CD4-positive, alpha-beta T cell treated with Interleukin-15 for 1 hour (primary cell): ENCODE data around the gene ARHGEF16.

Source experiments
- DNase-seq: peaks from one replicate; pipeline ENCODE4 v3.0.0-alpha.2; 2020

ARHGEF16 gene

GRCh38 chr1:3423245-3423829 is 31.1 kb upstream of the ARHGEF16 start:
- DNase-seq, result no peak

DNA sequence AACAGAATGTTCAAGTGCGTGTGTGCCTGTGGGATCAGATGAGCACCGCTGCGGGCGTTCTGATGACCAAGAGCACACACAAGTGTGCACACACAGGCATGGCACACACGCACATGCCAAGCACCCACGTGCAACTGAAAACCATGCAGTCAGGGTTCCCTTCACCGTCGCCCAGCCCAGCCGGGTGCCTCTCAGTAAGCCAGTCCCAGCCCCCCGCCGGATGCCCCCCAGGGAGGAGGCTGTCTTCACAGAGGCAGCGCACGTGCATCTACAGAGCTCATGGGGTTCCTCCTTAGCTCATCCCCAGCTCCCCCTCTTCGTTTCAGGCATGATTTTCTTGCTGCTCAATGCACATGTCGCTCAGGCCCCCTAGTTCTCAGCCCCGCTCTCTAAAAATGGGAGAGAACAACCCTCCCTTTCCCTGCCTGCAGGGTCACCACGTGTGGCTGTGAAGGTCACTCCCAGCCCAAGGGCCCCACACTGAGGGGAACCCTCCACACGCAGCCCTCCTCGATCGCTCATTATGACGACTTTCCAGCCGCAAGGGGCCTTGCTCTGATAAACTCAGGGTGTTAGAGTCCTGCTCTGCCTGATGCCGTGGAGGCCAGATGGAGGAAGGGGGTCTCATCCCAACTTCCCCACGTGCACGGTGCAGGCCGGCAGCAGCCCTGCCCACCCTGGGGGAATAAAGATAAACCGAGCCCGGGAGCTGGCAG is 30.4 kb upstream of the ARHGEF16 start:
- no peak for DNase-seq

- no peak for DNase-seq
Observed at GRCh38 chr1:3425486-3426215, 28.8 kb upstream of the ARHGEF16 start.

- DNase-seq, result no peak
Observed at GRCh38 chr1:3426956-3427535, 27.4 kb upstream of the ARHGEF16 start.

- no peak for DNase-seq
Observed at GRCh38 chr1:3427711-3428704, 26.5 kb upstream of the ARHGEF16 start.

- no peak for DNase-seq
Observed at GRCh38 chr1:3428899-3429298, 25.6 kb upstream of the ARHGEF16 start.

DNA sequence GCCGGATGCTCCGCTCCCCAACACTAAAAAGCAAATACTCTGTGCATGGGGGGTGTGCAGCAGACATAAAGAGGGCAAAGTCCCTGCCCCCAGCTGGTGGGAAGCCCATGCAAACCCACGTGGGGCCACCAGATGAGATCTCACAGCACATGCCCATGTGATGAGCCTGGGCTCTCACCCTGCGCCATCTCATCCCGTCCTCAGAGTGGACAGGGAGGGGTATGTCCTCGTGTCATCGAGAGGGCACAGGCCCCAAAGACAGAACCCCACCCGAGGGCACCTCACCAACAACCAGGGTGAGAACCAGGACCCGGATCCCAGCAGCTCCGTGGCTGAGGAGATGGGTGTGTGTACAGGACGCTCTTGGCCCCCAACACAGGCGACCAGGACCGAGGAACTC is 25.1 kb upstream of the ARHGEF16 start:
- DNase-seq, result no peak

DNA sequence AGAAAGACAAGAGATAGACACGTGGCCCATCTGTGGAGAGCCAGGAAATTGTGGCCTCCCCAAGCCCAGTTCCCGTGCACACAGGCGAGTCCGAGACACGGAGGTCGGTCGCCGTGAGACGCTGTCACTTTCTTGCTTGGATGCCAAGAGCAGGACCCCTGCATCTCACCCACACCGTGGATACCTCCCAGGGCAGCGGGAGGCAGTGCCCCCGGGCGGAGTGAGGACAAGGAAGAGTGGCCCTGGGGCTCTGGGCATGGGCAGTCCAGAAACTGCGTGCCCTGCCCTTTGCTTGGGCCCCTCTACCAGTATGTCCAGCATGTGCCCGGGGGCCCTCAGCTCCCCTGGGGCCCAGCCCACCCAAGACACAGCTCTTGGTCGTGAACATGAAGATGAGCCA is 24.7 kb upstream of the ARHGEF16 start:
- DNase-seq, result no peak

DNA sequence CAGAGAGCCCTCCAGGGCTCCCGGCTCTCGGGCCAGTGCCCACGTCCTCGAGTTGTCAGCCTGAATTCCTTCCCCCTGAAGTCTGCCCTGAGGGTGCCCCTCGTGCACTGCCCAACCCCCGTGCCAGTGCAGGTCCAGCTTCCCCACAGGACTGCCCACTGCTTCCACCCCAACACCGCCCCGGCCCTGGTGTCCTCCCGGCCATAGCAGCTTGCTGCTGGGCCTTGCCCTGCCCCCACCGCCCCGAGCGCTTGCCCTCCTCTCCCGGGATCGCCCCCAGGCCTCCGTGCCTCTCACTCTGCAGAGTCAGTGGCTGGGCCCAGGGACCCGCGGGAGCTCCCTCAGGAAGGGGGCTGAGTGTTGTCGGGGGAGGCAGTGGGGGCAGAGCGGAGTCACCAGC is 24.1 kb upstream of the ARHGEF16 start:
- no peak for DNase-seq

- DNase-seq, result no peak
Observed at GRCh38 chr1:3430820-3431219, 23.6 kb upstream of the ARHGEF16 start.

GRCh38 chr1:3431266-3431665 is 23.2 kb upstream of the ARHGEF16 start:
- DNase-seq, result no peak

DNA sequence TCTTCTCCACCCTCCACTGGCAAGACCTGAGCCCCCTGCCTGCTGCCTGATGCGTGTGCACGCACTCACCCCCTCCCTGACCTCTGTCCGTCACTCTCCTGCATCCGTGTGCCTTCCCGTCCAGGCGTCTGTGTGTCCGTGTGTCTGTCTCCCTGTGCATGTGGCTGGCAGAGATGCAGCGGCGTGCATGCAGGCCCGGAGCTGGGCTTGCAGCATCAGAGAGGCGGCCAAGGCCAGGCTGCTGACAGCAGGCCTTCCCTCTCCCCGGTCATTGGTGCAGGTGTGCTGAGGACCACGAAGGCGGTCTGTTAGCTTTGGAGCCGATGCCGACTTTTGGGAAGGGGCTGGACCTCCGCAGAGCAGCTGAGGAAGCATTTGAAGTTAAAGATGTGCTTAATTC is 22.8 kb upstream of the ARHGEF16 start:
- DNase-seq, result no peak

DNA sequence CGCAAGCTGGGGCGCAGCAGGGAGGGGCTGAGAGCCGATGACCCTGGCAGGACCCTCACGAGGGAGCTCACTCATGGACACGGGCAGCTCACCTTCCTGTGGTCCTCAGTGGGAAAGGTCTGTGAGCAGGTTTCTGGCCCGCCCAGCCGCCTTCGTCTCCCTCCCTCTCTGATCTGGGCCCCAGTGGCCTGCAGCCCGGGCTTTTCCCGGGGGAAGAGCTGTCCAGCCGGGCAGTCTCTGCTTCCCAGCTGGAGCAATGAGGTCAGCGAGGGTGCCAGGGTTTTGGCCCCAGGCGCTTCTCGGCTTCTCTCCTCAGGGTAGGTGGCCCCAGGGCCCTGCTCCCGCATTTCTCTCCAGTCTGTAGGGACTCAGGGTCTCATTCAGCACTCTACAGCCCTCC is 22.2 kb upstream of the ARHGEF16 start:
- DNase-seq, result no peak

- no peak for DNase-seq
Observed at GRCh38 chr1:3433076-3433475, 21.4 kb upstream of the ARHGEF16 start.

GRCh38 chr1:3433596-3434320 is 20.7 kb upstream of the ARHGEF16 start:
- no peak for DNase-seq

DNA sequence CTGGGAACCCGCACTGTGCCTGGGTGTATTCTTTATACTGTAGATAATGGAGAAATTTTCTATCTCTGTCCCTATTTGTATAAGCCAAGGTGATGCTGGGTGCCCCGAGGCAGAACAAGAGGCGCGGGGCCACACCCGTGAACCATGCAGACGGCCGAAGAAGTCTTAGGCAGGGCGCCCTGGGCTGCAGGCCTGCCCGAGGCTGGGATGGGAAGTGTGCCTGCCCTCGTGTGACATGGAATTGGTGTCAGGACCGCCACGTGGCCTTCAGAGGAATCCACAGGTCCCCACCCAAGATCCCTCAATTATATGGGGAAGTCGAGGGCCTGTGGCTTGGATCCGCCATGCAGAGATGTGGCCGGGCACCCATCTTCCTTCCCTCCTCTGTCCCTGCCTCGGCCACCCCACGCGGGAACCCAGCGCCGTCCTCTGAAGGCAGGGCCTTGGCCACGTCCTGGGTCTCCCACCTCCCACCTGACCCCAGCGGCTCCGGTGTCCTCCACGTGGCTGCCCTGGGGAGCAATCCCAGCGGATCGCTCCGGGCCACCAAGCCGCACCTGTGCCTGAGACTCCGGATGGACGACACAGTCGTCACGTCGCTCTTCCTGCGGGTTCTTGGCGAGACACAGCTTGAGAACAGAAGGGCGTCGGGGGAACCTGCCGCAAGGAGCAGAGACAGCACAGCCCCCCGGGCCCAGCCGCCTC is 19.9 kb upstream of the ARHGEF16 start:
- no peak for DNase-seq

DNA sequence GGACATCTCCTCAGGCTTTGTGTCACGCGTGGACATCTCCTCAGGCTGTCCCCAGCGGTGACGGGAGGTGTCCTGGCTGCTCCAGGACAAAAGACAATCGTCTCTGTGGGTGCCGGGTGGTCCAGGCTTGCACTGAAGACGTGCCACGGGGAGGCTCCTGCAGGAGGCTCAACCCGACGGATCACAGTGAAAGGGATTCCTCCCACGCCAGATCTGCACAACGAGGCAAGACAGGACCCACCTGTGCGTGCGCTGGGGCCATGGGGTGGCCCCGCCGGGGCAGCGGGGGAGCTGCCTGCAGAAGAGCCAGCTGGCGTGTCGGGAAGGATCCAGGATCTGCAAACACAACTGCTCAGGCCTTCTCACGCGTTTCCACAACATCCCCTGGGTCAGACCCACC is 18.8 kb upstream of the ARHGEF16 start:
- DNase-seq, result no peak

GRCh38 chr1:3436451-3436850 is 18.0 kb upstream of the ARHGEF16 start:
- DNase-seq, result no peak

DNA sequence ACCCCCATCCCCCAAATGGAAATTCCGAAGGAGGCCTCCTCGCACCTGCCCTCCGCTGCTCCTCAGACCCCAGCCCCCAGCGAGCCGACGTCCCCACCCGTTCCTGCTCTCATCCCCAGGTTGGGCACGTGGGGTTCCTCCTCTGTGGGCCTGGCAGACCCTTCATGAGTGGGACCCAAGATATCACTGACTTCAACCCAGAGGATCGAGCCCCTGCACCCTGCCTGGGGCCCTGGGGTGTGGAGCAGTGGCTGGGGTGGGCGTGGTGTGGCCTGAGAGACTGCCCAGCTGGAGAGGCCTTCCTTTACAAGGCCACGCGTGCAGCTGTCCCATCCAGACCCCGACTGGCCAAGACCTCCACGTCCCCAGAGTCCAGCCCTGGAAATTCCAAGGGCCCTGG is 17.6 kb upstream of the ARHGEF16 start:
- no peak for DNase-seq

GRCh38 chr1:3438661-3439180 is 15.7 kb upstream of the ARHGEF16 start:
- no peak for DNase-seq
